Ramos (cell line): Measurements from ENCODE around the gene DNAH3.

Experiments used
- in situ Hi-C: fragments of 300-500 bp; cut with MboI; formaldehyde crosslinking; loops from one replicate; pipeline ENCODE4 v1.14.3; 2022; ENCODE audit warnings: low sequenced_read_pairs; ENCODE audit not compliant: unreplicated experiment

DNAH3 gene

DNA sequence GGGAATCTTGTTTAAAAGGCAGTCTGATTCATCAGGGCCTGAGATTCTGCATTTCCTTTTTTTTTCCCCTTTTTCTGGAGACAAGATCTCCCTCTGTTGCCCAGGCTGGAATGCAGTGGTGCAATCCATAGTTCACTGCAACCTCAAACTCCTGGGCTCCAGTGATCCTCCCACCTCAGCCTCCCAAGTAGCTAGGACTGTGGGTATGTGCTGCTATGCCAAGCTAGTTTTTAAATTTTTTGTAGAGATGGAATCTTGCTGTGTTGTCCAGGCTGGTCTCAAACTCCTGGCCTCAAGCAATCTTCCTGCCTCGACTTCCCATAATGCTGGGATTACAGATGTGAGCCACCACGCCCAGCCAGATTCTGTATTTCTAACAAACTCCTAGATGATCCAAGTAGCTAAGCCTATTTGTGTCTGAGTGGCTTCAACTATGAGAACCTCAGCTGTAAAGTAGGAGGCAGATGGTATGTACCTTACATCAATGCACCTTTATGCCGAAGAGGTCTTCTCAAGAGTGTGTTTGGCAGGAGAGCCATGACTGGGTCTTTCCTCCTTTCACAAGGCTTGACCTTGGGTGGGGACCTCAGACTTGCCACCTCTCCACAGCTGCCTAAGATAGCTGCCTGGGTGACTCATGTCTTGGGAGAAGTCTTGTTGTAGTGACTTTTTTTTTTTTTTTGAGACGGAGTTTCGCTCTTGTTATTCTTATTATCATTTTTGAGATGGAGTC lies 18.8 kb upstream of the DNAH3 start:
- in situ Hi-C loops: loop anchor here (25.0 kb wide), 1 partner anchor 1168 kb away; no protein-coding TSS in a partner anchor

GRCh38 chr16:21167929-21168602 lies 17.4 kb upstream of the DNAH3 start:
- in situ Hi-C loops: loop anchor here (25.0 kb wide), 1 partner anchor 1169 kb away; no protein-coding TSS in a partner anchor

- in situ Hi-C loops: loop anchor here (25.0 kb wide), 1 partner anchor 1170 kb away; no protein-coding TSS in a partner anchor
These were observed 16.7 kb upstream of the DNAH3 start for GRCh38 chr16:21167360-21167759.

- in situ Hi-C loops: loop anchor here (25.0 kb wide), 1 partner anchor 1171 kb away; no protein-coding TSS in a partner anchor
These were observed 15.9 kb upstream of the DNAH3 start for GRCh38 chr16:21166561-21166961.

DNA sequence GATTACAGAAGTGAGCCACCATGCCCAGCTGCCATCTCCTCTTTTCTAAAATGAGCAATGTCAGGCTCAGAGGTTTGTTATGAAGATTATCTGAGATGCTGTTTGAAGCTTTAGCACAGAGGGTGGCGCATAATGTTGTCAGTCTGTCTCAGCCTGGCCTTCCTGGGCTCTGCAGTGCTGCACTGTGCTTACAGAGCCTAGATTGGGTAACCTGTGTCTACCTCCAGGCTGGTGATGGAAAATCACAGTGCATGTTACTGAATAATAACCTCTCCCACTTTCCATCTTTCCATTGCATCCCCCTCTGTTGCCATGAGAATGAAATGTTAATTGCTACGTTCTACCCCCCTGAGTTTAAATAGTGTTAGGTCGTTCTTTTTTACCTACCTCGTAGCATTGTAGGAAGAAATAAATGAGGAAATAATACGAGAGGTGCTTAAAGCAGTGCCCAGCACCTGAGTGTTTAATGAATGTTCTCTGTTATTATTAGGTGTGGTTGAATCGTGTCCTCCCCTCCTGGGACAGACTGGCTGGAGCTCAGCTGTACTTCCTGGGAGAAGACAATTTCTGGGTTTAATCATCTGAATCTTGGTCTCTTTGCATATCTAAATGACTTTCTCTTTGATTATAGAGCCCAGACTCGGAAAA lies 14.0 kb upstream of the DNAH3 start:
- in situ Hi-C loops: loop anchor here (25.0 kb wide), 1 partner anchor 1173 kb away; no protein-coding TSS in a partner anchor

GRCh38 chr16:21163576-21163975 lies 12.9 kb upstream of the DNAH3 start:
- in situ Hi-C loops: loop anchor here (25.0 kb wide), 1 partner anchor 1174 kb away; no protein-coding TSS in a partner anchor

DNA sequence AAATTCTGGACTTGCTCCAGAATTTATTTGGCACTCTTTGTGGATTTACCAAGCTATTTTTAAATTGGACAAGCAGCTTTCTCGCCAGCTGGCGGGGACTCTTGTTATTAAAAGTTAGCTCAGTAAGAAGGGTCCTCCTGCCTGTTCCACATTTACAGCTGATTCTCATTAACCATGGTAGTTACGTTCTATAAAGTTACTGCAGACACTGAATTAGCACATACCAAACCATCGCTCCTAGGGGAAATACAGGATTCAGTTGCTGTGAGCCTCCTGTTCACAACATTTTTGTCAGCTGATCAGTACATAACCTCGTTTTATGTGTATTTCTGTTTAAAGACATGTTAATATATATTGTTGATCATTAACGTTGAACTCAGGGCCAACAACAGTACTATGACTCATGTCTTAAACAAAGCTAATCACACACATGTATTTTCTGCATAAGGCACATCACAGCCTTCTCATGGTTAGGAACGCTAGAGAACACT lies 12.1 kb upstream of the DNAH3 start:
- in situ Hi-C loops: loop anchor here (25.0 kb wide), 1 partner anchor 1175 kb away; no protein-coding TSS in a partner anchor

DNA sequence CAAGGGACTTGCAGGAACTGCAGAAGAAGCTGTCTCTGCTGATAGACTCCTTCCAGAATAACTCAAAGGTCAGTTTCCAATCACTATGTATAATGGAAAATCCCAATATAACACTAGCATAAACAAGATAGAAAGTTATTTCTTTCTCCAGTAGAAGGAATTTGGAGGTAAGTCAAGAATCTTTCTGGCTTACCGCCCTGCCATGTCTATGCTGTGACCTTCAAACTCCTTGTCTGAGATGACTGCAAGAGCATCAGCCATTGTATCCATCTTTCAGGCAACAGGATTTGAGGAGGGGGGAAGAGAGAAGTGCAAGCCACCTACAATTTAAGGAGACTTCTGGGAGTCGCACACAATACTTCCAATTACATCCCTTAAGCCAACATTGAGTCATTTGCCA lies 10.6 kb upstream of the DNAH3 start:
- in situ Hi-C loops: loop anchor here (25.0 kb wide), 1 partner anchor 1176 kb away; no protein-coding TSS in a partner anchor

- in situ Hi-C loops: loop anchor here (25.0 kb wide), 1 partner anchor 1177 kb away; no protein-coding TSS in a partner anchor
These were observed 9.6 kb upstream of the DNAH3 start for GRCh38 chr16:21160276-21160675.

DNA sequence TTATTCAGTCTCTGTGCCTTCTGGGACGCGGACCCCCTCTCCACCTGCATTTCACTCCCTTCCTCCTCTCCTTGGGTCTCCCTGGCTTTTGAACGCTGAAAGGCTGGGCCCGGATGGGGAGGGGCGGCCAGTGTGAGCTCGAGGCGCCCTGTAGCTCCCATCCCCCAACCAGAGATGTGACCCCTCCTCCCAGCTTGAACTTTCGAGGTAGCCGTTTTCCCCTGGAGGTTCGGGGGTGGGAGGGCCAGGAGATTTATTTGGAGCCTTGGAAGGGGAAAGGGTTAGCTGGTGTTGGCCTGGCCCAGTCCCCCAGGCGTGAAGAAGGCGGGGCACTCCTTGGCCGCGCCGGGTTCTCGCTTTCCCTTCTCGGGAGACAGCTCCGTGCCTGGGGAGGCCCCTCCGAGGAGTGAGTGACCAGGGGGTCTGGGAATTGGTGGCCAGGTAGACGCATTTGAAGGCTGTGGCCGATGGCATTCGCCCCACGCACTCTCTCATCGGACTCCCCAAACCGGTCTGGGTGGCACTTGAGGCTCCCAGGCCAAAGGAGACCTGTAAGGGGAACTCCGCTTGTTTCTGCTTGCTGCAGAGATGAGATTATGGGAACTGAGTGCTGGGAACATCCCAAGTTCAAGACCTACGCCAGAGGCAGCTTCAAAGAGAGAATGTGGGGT lies 8.8 kb upstream of the DNAH3 start:
- in situ Hi-C loops: loop anchor here (10.0 to 25.0 kb wide), 2 partner anchors 415 to 1178 kb away; no protein-coding TSS in a partner anchor

DNA sequence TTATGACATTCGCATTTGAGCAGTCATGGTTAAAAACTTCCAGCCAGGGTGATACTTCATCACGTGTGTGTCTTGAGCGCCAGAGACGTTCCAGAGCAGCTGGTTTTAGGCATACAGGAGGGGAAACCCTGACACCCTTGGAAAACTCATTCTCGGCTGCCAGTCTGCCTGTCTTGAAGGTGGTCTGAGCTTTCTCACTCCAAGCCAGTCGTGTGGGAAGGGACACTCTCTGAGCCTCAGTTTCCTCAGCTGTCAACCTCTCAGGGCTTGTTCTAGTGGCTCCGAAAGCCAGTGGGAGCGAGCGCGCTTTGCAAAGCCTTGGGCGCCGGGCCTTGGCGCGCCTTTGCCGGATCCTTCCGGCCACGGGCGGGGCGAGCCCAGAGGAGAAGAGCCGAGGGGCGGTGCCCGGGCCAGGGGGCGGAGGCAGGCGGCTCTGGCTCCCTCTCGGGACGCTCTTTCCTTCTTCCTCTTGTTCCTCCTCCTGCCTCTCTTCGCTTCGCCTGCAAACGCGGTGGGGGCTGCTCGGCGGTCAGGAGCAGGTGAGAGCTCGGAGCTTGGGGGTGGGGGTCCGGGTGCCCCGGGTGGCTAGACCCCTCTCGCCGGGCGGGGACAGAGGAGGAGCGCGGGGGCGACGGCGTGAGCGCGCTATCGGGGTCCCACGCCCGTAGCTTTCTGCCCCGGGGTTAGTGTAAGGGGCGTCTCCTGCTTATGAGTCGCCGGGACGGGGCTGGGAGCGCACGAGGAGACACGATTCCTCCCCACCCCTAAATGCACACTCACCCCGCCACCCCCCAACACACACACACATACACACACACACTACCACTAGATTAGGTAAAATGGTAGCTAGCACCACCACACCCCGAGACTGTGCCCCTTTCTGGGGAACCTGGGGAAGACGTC lies 7.8 kb upstream of the DNAH3 start, which contains the start of gene LDAF1:
Gene LDAF1 (plus strand): TSS at position 467 of the 903 bp plus-strand sequence. CDS start 2,509 bp downstream, outside the sequence.
- in situ Hi-C loops: loop anchor here (10.0 to 25.0 kb wide), 2 partner anchors 416 to 1179 kb away; no protein-coding TSS in a partner anchor

GRCh38 chr16:21157632-21158031 lies 7.0 kb upstream of the DNAH3 start:
- in situ Hi-C loops: loop anchor here (10.0 to 25.0 kb wide), 2 partner anchors 417 to 1180 kb away; no protein-coding TSS in a partner anchor

- in situ Hi-C loops: loop anchor here (10.0 to 25.0 kb wide), 2 partner anchors 418 to 1180 kb away; no protein-coding TSS in a partner anchor
These were observed 6.3 kb upstream of the DNAH3 start for GRCh38 chr16:21156767-21157467.

DNA sequence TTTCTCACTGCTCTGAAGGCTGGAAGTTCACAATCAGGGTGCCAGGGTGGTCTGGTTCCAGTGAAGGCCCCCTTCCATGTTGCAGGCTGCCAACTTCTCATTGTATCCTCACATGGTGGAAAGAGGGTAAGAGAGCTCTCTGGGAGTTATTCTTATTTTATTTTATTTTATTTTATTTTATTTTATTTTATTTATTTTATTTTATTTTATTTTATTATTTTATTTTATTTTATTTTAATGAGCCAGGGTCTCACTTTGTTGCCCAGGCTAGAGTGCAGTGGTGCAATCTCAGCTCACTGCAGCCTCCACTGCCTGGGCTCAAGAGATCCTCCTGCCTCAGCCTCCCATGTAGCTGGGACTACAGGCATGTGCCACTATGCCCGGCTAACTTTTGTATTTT lies 5.4 kb upstream of the DNAH3 start:
- in situ Hi-C loops: loop anchor here (10.0 to 25.0 kb wide), 2 partner anchors 419 to 1181 kb away; no protein-coding TSS in a partner anchor

- in situ Hi-C loops: loop anchor here (10.0 to 25.0 kb wide), 2 partner anchors 422 to 1184 kb away; no protein-coding TSS in a partner anchor
These were observed 2.6 kb upstream of the DNAH3 start for GRCh38 chr16:21153124-21153729.

DNA sequence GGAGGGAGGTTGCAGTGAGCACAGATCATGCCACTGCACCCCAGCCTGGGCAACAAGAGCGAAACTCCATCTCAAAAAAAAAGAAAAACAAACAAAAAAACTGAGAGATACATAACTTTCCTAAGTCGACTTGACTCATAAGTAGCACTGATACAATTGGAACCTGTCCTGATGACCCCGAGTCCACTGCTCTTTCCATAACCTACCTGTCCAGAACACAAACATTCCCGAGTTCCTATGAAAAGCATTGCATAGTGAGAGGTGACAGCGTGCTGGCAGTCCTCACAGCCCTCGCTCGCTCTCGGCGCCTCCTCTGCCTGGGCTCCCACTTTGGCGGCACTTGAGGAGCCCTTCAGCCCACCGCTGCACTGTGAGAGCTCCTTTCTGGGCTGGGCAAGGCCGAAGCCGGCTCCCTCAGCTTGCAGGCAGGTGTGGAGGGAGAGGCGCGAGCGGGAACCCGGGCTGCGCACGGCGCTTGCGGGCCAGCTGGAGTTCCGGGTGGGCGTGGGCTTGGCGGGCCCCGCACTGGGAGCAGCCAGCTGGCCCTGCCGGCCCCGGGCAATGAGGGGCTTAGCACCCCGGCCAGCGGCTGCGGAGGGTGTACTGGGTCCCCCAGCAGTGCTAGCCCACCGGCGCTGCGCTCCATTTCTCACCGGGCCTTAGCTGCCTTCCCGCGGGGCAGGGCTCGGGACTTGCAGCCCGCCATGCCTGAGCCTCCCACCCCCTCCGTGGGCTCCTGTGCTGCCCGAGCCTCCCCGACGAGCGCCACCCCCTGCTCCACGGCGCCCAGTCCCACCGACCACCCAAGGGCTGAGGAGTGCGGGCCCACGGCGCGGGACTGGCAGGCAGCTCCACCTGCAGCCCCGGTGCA lies 1.7 kb upstream of the DNAH3 start:
- in situ Hi-C loops: loop anchor here (10.0 to 25.0 kb wide), 2 partner anchors 422 to 1185 kb away; no protein-coding TSS in a partner anchor
